ENCODE data around the gene SLC35F1.

GRCh38 chr6:117919775-117920729 lies 13.0 kb downstream of the SLC35F1 start:
- TF ChIP-seq MYC (IDR thresholded peaks at IDR 0.05; ENCODE audit: low read depth, low read length), result no peak
- no peak for TF ChIP-seq CTCF (IDR thresholded peaks at IDR 0.05; ENCODE audit: extremely low read depth in 1 of 2, insufficient read depth in 1 of 2, low read depth in 1 of 2, low read length in 2 of 2)
- TF ChIP-seq JUN (IDR thresholded peaks at IDR 0.05; ENCODE audit: borderline replicate concordance, insufficient read depth, insufficient read length, low read depth), result no peak
- no peak for TF ChIP-seq POLR2AphosphoS5 (IDR thresholded peaks at IDR 0.05; ENCODE audit: insufficient read depth, low read depth, low read length)
- no peak for TF ChIP-seq POLR2A (IDR thresholded peaks at IDR 0.05; ENCODE audit: low read depth, low read length)
- no peak for TF ChIP-seq EZH2 (IDR thresholded peaks at IDR 0.05; ENCODE audit: borderline replicate concordance, low read depth, low read length, severe bottlenecking)

All from endothelial cell of umbilical vein (primary cell).